AG10803 (cell line): ENCODE results near the gene TJP3.
"Not testable (repeated sequence)": the region's sequence is repeated elsewhere in the genome, so short reads cannot be mapped to it uniquely, and the experiment has no call there.

Experiments used
- DNase-seq: peaks from one replicate; pipeline ENCODE4 v3.0.0; 2010; ENCODE audit warnings: low read depth
- H3K4me3 ChIP-seq: 2 replicates; pipeline ENCODE4 v1.5.1; 2011; ENCODE audit warnings: mild to moderate bottlenecking, low read length, control low read depth
- CTCF ChIP-seq: conservative IDR thresholded peaks from 2 replicates; pipeline ENCODE4 v1.5.1; 2011; ENCODE audit warnings: mild to moderate bottlenecking, low read length, control low read depth, inconsistent platforms

The TJP3 gene

DNA sequence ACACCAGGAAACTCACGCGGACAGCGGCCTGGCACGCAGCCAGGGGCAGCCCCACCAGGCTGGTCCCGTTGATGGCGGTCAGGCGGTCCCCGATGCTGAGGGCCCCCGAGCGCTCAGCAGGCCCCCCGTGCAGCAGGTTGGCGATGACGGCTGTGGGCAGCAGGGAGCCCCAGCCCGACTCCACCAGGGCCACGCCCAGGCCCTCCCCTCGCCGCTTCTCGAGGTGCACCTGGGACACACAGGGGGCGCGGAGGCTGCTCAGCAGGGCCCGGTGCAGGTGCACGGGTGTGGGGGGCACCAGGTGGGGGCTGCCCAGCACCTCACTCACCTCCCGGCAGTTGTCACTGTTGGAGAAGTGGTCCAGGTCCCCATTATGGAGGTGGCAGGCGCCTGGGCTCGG is 44.3 kb downstream of the TJP3 start:
- no peak for DNase-seq
- no peak overlapping the region for H3K4me3 ChIP-seq
- TF ChIP-seq CTCF = no peak

DNA sequence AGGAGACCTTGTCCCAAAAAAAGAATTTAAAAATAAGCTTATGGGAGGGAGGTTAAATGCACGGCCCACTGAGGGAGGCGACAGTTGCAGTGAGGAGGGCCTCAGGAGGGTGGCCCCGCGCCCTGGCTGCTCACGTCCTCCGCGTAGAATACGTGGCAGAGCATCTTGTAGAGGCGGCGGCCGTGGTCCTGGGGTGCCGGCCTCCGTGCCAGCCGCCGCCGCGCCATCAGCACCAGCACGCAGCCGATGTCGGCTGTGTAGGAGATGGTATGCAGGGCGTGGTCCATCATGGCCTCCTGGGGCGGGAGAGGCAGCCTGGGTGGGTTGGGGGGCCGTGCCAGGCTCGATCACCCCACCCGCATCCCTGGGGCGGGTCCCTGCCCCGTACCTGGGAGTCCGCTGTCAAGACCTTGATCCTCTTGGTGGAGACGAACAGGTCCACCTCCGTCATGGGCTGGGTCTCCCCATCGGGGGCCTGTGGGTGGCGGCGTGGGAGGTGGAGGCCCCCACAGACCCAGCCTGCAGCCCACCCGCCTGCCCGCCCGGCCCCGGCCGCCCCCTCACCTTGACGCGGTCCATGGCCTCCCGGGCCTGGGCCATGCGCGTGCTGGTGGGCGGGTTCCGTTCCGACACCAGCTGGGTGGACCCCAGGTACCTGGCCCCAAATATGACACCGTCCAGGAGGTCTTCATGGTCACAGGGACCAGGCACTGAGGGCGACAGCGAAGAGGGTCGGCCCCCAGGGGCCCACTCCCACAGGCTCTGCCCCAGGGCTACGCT is 45.6 kb downstream of the TJP3 start:
- H3K4me3 ChIP-seq = no peak overlapping the region
- TF ChIP-seq CTCF = no peak

DNA sequence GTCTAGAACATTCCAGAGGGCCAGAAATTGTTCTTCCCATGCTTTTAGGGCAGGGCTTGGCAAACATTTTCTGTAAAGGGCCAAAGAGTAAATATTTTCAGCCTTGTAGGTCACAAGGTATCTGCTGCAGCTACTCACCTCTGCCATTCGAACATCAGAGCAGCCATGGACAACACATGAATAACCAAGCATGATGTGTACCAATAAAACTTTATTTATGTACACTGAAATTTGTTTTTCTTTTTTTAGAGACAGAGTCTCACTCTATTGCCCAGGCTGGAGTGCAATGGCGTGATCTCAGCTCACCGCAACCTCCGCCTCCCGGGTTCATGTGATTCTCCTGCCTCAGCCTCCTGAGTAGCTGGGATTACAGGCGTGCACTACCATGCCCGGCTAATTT is 49.5 kb downstream of the TJP3 start:
- DNase-seq = not testable (repeated sequence)

More for the DNA sequence above, 45.6 kb downstream of the TJP3 start:
- no peak for DNase-seq

DNA sequence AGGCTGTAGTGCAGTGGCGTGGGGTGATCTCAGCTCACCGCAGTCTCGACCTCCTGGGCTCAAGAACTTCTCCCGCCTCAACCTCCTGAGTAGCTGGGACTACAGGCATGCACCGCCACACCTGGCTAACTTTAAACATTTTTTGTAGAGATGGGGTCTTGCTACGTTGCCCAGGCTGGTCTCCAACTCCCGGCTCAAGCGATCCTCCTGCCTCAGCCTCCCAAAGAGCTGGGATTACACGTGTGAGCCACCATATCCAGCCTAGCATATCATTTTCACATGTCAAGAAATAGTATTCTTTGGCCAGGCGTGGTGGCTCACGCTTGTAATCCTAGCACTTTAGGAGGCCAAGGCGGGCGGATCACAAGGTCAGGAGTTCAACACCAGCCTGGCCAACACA is 50.1 kb downstream of the TJP3 start:
- not testable (repeated sequence) for H3K4me3 ChIP-seq, DNase-seq

More for the DNA sequence above, 49.5 kb downstream of the TJP3 start:
- not testable (repeated sequence) for H3K4me3 ChIP-seq

DNA sequence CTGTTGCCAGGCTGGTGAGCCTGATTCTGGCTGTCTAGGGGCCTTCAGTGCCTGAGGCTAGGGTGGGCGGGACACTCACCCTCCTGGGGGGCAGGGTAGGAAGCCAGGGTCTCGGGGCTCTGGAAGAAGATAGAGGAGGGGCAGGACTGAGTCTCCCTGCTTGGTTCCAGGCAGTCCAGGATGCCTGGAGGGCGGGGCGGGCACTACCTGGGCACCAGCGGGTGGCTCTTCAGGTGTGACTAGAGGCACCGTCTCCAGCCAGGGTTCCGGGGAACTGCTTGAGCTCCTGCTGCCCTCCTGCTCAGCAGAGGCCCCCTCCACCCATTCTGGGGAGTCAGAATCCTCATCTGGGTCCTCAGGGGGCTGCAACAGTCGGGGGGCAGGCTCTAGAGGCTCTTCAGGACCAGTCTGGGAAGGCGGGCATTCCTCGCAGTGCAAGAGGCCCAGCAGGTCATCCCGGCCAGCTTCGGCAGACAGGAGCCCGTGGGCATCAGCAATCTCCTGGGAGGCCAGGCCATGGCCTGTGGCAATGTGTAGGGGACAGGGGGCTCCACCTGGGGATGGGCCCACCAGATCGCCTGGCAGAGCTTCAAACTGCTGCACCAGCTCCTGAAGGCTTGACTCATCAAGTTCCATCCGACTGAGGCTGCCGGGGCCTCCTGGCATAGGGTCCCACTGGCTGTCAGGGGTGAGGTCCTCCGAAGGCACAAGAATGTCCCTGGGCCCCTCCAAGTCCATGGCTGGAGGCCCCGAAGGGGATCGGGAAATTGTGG is 51.5 kb downstream of the TJP3 start:
- DNase-seq = no peak
- H3K4me3 ChIP-seq = no peak overlapping the region
- TF ChIP-seq CTCF = no peak

DNA sequence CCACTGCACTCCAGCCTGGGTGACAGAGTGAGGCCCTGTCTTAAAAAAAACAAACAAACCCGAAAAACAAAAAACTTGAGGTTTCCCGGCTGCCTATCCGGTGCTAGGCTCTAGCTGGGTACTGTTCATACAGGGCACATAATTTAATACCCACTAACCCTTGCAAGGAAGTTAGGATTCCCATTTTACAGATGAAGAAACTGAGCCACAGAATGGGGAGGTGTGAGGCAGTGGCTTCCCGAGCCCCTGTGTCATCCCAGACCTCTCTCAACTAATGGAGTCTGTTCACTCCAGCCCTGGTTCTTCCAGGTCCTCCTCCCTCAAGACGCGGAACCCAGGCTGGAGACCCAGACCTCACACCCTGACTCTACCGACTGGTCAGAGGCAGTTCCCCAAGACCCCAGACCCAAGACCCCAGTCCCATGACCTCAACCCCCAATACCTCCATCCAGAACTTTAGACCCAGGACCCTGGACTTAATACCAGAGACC is 52.7 kb downstream of the TJP3 start:
- no peak for TF ChIP-seq CTCF
- H3K4me3 ChIP-seq = peak overlapping the region; percentile 97
- DNase-seq = peak; percentile 14

GRCh38 chr19:3761382-3762129 is 53.4 kb downstream of the TJP3 start, which contains the start of gene APBA3:
Gene APBA3, minus strand, starts transcription at chr19:3761692. Its CDS starts 1,428 bp downstream, at chr19:3760264.
- DNase-seq = peak; percentile 80
- peak; percentile 63 for TF ChIP-seq CTCF

More at GRCh38 chr19:3761382-3762129, 53.4 kb downstream of the TJP3 start, which contains the start of gene APBA3:
- peak within 1 kb of the TSS; percentile 97 for H3K4me3 ChIP-seq
